Erythroblast (primary cell): ENCODE data around the gene GPA33.

ENCODE experiments used
- GATA1 ChIP-seq: IDR thresholded peaks from 2 replicates; pipeline ENCODE4 v1.6.1; 2011; ENCODE audit warnings: low read depth, mild to moderate bottlenecking, control low read depth, low read length, moderate library complexity
- POLR2A ChIP-seq: IDR thresholded peaks from 2 replicates; pipeline ENCODE4 v1.6.1; 2011; ENCODE audit warnings: mild to moderate bottlenecking, low read length

GRCh38 chr1:167012570-167012969 is 77.6 kb downstream of the GPA33 start:
- TF ChIP-seq POLR2A (no peak), GATA1 (no peak)
